OCI-LY7 (cell line): ENCODE results near the gene PLD1.

Source experiments
- CTCF ChIP-seq: fragments of 200-600 bp; sonication (generic); conservative IDR thresholded peaks from 2 replicates; pipeline ENCODE4 v1.5.1; 2014; ENCODE audit warnings: mild to moderate bottlenecking, antibody characterized with exemption, low read length, moderate library complexity, mixed read lengths
- EZH2phosphoT487 ChIP-seq: fragments of 200-600 bp; sonication (generic); IDR thresholded peaks from 2 replicates; pipeline ENCODE4 v1.6.1; 2018; ENCODE audit warnings: low read depth, borderline replicate concordance, mild to moderate bottlenecking, mixed run types, antibody characterized with exemption, low read length, moderate library complexity, mixed read lengths

- TF ChIP-seq CTCF (no peak), EZH2phosphoT487 (no peak)
Observed at GRCh38 chr3:171557173-171557572, 253.1 kb downstream of the PLD1 start.
